ENCODE measurements around the gene NR2C1.

Gene NR2C1

DNA sequence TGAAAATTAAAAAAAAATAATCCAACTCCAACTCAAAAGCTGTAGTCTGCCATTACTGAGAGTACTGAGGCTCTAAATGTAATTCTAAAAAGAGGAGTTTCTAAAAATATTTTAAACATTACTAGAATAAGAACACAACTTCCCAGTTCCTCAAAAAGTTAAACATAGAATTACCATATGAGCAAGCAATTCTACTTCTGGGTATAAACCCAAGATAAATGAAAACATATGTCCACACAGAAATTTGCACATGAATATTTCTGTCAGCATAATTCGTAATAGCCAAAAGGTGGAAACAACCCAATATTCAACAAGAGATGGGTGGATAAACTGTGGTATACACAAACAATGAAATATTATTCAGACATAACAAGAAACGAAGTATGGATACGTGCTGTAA, 15.0 kb upstream of the NR2C1 start:
- in situ Hi-C loops (cut with MboI; ENCODE audit: low sequenced_read_pairs), result no loop called here

DNA sequence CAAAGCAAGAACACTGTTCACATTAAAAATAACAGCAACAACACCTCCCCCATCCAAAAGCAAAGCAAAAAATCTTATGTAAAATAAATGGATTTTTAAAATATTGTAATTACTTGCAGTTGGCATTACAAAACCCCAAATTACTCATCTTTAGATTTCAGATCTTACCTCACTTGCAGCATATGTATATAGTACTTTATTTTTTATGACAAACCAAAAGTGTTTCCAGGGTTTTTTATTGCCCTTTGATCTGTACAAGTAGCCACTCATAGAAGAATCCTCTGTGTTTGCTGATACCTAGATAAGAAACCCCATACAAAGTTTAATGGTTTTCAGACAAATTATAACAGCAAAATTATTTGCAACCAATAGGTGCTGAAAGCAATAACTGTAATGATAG, 12.2 kb upstream of the NR2C1 start:
- in situ Hi-C loops (cut with MboI; ENCODE audit: low sequenced_read_pairs), result no loop called here

DNA sequence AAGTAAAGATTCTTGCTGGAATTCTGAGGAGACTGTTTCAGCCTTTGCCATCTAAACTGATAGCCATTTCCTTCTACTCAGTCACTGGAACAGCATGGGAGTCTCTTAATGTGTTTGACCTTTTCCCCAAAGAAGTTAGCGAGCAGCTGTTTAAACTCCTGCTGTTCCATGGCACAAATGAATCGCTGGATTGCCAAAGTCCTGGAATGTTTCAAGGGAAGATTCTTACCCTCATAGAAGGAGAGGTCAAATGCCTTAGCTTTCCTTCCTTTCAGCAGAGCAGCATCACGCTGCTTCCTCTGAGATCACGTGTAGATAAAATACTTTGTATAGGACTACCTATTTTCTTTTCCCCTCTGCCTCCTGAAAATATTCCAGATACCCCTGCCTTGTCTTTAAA, 10.5 kb upstream of the NR2C1 start:
- in situ Hi-C loops (cut with MboI; ENCODE audit: low sequenced_read_pairs), result no loop called here

DNA sequence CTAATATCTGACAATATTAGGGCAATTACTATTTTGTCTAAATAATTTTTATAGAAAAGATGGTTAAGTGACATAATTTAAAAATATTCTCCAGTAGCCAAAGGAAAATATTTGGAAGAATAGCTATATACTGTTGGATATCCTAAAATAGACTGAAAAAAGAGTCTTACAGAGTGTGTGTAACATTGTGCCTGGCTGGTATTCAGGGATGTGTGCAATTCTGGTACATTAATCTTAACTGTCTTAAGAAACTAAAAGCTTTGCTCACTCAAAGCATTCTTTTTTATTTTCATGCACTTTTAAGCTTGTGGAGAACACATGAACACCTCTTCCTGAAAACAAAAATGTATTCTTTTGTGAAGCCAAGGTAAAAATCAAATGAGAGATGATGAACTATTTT, 10.1 kb upstream of the NR2C1 start:
- in situ Hi-C loops (cut with MboI; ENCODE audit: low sequenced_read_pairs), result no loop called here

DNA sequence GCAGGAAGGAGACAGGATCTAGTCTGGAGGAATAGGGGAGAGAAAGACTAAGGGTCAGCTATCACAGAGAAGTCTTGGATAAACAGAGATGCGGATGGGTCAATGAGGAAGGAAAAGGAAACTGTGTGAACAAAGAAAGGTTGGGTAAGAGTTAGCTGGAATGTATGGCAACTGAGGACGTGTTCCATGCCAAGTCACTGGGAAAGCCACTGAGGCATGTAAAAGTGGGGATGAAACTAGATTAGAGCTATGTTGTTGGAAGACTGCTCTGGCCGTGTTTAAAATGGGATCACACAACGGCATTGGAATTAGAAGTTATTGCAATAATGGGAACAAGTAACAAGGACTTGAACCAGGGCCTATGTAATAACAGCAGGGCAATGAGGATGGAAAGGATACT, 3.9 kb upstream of the NR2C1 start:
- in situ Hi-C loops (cut with MboI; ENCODE audit: low sequenced_read_pairs), result no loop called here

DNA sequence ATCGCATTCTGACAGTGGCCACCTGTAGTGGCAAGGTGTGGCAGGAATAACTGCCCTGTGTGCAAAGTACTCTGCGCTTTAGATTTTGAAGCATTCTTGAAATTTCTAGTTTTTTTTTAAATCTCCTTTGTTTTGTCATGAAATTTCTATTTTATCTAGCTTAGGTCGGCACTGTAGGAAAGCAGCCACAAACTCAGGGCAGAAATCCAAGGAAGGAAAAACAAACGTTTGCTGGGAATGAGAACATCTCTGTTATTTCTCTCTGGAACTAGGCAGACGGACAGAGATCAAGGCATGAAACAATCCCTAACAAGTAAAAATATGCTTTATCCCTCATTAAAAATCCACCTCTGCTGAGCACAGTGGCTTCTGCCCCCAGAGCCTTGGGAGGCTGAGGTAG, 1.3 kb upstream of the NR2C1 start:
- in situ Hi-C loops (cut with MboI; ENCODE audit: low sequenced_read_pairs), result no loop called here

DNA sequence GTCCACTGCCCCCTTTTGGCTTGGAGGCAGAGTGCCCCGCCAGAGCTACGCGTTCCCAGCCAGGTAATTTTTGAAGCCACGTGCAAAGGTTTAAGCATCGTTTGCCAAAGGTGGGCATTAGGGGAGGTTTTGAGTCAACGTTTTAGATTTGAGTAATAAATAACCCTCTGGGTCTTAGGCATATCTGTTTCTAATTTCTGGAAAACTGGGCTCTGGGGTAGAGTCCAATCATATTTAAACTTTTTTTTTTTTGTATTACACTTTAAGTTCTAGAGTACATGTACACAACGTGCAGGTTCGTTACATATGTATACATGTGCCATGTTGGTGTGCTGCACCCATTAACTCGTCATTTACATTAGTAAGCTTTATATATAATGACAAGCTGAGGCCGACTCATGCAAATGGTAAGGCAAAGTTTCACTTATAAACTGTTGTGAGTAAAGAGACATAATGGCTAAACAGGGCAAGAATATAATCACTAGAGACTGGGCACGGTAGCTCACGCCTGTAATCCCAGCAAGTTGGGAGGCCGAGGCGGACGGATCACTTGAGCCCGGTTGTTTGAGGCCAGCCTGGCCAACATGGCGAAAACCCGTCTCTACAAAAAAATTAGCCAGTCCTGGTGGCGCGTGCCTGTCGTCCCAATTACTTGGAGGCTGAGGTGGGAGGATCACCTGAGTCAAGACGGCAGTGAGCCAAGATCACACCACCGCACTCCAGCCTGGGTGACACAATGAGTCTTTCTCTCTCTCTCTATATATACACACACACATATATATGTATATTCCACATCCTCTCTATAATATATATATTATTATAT, 491 bp upstream of the NR2C1 start:
- in situ Hi-C loops (cut with MboI; ENCODE audit: low sequenced_read_pairs), result no loop called here

DNA sequence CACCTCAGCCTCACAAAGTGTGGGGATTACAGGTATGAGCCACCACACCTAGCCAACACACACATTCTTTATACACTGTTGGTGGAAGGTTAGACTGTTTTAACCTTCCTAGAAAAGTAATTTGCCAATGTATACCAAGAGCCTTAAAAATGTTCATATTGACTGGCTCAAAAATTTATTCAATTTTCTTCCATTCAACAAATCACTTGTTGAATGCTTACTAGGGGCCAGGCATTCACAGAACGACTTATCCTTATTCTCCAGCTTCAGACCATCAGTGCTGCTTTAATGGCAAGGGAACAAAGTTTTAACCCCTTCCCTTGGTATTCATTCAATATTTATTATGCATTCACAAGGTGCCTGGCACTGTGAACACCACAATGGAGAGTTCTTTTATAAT, 3.0 kb downstream of the NR2C1 start:
- in situ Hi-C loops (cut with MboI; ENCODE audit: low sequenced_read_pairs), result no loop called here

DNA sequence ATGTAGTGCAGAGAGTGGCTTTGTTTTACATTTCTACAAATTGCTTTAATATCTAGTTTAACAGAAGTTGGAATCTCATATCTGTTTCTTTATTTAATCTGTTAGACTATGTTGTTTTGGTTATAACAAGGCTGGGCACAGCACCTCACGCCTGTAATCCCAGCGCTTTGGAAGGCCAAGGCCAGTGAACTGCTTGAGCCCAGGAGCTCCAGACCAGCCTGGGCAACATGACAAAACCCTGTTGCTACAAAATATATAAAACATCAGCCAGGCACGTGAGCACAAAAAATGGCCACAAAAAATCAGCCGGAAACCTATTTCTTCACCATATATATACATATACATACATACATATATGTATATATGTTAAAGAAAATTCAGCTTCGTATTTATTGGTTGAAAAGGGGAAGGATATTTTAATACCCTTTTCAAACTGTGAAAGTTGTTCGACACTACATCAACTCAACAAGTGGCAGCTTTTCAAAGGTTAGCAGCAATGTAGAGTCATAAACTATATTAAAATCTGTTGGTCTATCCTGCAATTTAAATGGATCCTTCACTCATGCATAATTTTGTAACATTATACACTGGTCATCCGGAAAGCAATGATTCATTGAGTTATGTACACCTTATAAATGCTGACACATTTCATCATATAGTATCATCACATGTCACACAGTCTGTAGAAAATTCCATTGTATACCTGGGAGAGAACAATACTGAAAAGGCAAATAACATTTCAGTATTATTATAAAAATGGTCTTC, 7.1 kb downstream of the NR2C1 start:
- in situ Hi-C loops (cut with MboI; ENCODE audit: low sequenced_read_pairs), result no loop called here

DNA sequence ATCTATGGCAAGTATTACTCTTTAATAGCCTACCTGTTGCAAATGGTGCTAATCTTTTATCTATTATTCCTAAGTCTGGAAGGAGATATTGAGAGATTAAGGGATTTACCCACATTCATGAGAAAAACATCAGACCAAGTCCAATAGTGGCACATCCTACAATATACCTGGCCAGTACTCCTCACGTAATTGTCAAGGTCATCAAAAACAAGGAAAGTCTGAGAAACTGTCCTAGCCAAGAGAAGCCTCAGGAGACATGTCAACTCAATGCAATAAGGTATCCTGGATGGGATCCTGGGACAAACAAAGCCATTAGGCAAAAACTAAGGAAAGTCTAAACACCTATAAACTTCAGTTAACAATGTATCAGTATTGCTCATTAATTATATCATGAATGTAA, 12.5 kb downstream of the NR2C1 start:
- in situ Hi-C loops (cut with MboI; ENCODE audit: low sequenced_read_pairs), result no loop called here

DNA sequence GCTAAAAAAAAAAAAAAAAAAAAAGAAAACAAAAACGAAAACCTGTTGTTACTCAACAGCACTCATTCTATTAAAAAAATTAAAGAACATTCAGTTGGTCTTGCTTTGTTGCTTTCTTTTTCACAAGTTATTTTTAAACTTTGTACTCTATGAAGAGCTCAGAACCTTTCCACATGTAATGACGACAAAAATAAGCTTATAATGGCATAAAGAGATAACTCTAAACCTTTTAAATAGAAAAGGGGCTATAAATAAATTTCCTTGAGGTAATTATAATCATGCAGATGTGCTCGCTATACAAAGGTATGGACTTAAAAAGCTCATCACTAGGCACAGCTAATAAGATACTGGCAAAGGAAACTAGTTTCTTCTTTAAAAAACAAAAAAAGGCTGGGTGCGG, 13.4 kb downstream of the NR2C1 start:
- in situ Hi-C loops (cut with MboI; ENCODE audit: low sequenced_read_pairs), result no loop called here

DNA sequence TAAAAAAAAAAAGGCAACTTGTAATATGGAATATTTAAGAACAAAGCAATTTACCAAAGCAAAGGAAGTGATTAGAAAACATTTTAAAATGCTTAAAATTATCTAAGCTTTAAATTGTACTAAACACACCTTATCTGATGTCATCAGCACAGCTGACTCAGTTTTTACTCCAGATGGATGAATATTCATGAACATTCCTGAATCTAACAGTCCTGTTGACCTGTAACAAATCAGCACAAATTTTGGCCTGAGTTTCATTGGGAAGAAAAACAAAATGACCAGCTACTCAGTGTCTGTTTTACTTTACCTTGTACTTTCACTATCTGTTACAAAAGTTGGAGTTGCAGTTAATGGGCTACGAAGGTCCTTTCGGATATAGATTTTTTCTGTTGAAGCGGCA, 16.0 kb downstream of the NR2C1 start:
- in situ Hi-C loops (cut with MboI; ENCODE audit: low sequenced_read_pairs), result no loop called here

DNA sequence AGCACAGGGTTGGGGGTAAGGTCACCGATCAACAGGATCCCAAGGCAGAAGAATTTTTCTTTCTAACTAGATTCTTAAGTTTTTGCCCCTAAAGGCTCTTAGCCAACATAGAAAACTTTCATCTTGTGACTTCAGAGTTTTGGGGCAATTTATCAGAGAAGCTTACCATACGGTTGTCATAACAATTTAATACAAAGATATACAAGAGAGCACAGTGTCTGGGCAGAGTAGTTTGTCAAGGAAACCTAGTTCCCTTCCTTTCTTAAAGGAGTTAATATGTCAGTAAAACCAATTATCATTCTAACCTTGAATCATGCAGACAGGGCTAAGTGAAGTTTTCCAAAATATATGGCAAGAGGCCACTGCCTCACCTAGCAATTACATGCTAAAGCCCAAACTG, 18.4 kb downstream of the NR2C1 start:
- in situ Hi-C loops (cut with MboI; ENCODE audit: low sequenced_read_pairs), result no loop called here

DNA sequence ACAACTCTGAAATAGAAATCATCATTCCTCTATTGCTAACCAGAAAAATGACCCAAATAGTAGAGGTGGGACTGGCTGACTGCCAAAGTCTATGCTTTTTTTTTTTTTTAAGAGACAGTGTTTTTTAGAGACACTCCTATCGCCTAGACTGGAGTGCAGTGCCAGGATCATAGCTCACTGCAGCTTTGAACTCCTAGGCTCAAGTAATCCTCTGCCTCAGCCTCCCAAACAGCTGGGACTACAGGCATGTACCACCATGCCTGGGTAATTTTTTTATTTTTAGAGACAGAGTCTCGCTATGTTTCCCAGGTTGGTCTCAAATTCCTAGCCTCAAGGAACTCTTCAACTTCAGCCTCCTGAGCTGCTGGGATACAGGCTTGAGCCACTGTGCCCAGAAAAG, 19.2 kb downstream of the NR2C1 start:
- in situ Hi-C loops (cut with MboI; ENCODE audit: low sequenced_read_pairs), result no loop called here

DNA sequence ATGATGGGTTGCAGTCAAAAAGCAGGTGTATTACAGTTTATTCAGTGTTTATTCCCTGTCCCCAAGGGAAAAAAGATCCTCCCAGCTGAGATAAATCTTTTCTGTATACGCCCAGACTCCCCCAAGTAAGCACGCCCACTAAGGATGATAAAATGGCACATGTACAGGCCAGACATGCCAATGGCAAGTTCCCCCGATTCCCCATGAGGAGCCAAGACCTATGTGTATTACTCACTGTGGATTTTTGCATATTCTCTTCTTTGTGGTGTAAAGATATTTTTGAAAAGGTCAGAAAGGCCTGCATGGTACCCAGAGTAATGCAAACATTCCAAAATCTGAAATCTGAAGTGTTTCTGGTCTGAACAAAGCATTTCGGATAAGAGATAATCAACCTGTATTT, 22.2 kb downstream of the NR2C1 start:
- in situ Hi-C loops (cut with MboI; ENCODE audit: low sequenced_read_pairs), result no loop called here

DNA sequence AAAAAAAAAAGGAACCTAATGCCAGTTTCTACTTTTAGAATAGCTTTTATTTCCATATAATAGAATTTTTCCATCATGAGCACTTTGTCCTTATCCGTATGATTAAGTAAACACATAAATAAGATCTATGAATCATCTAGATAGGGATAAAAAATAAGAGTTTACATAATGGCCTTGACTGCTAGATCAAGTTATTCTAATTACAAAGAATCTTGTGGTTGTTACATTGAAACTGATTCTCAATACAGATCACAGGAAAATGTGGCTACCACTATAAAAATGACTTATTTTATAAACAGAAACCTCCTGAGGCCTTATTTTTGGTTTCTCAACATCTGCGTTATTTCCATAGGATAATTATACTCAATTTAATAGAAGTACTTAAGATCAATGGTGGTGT, 35.5 kb downstream of the NR2C1 start:
- in situ Hi-C loops (cut with MboI; ENCODE audit: low sequenced_read_pairs), result no loop called here

DNA sequence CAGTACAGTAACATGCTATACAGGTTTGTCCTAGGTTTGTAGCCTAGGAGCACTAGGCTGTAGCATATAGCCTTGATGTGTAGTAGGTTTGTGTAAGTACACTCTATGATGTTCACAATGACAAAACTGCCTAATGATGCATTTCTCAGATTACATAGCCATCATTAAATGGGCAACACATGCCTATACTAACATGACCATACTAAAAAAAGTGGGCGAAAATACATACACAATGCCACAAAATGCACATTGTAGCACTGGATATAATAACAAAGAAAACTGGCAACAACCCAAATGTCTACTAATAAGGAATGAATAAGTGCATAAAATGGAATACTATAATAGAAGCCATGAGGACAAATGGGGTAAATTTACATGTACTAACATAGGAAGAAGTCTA, 38.7 kb downstream of the NR2C1 start:
- in situ Hi-C loops (cut with MboI; ENCODE audit: low sequenced_read_pairs), result no loop called here

DNA sequence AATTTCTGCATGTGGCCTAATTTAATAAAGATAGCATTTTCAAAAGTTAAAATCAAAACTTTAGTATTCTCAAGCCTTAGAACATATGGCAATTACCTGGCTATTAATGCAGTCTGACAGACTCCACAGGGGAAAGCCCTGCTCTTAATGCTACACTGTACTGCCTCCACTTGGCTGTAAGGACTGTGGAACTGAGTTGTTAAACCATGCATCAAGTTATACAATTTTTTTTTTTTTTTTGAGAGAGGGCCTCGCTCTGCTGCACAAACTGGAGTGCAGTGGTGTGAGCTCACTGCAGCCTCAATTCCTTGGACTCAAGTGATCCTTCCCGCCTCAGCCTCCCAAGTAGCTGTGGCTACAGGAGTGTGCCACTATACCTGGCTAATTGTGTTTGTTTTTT, 50.9 kb downstream of the NR2C1 start:
- in situ Hi-C loops (cut with MboI; ENCODE audit: low sequenced_read_pairs), result no loop called here

DNA sequence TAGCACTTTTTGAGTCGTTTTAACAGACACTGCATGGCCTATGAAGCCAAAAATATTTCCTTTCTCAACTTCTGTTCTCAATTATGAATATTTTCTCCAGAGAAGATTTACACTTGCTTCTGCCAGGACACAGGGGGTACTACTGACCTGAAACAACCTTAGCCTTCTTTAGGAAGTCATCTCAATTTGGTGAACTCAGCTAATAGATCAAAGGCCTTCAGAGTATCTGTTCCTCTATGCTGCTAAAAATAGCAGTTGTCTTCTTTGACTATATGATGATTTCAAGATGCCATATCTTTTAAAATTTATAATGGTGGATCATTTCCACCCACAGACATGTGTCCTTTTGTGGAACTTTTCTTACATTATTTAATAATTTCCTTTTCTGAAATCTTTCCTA, 55.9 kb downstream of the NR2C1 start:
- in situ Hi-C loops (cut with MboI; ENCODE audit: low sequenced_read_pairs), result no loop called here

DNA sequence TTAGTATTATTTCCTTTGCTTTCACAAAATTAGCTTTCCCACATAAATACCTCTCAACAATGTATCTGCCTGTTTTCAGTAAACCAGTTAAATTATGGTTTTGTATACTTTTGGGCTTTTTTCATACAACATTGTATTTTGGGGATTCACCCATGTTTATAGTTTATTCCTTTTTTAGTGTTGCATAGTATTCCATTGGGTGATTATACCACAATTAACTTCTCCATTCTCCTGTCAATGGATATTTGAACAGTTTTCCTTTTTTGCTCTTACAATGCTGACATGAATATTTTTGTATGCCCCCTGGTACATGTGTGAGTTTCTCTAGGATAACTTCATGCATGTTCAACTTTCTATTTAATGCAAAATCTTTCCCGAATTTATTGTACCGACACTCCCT, 57.3 kb downstream of the NR2C1 start:
- in situ Hi-C loops (cut with MboI; ENCODE audit: low sequenced_read_pairs), result no loop called here

DNA sequence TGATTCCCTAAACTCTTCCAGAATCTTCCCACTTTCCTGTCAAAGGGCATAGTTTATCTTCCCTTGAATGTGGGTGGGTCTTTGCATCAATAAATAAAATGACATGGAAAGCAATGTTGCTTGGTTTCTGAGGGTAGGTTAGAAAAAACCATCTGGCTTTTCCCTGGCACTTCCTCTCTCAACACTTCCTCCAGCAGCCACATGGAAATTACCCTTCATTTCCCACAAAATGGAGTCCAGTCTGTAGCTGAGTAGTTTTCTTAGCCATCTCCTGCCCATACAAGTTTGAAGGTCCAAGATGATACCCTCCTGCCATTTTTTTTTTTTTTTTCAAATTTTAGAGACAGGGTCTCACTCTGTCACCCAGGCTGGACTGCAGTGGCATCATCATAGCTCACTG, 58.9 kb downstream of the NR2C1 start:
- in situ Hi-C loops (cut with MboI; ENCODE audit: low sequenced_read_pairs), result no loop called here

DNA sequence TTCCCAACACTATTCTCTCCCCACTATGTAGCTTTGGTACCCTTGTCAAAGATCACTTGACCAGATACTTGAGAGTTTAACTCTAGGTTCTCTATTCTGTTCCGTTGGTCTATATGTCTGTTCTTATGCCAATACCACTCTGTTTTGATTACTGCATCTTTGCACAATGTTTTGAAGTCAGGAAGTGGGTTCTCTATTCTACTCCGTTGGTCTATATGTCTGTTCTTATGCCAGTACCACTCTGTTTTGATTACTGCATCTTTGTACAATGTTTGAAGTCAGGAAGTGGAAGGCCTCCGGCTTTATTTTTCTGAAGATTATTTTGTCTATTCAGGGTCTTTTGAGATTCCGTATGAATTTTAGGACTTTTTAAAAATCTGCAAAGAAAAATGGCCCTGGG, 67.2 kb downstream of the NR2C1 start:
- in situ Hi-C loops (cut with MboI; ENCODE audit: low sequenced_read_pairs), result no loop called here

DNA sequence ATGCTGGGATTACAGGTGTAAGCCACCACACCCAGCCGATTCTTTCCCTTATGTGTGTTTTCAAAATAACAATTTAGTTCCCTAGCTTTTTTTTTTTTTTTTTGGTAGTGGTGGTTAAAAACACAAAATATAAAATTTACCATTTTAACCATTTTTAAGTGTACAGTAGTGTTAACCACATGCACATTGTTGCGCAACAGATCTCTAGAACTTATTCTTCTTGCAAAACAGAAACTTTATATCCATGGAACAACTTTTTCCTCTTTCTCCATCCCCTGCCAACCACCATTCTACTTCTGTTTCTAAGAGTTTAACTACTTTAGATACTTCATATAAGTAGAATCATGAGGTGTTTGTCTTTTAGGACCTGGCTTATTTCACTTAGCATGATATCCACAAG, 68.8 kb downstream of the NR2C1 start:
- in situ Hi-C loops (cut with MboI; ENCODE audit: low sequenced_read_pairs), result no loop called here
